Measurements from ENCODE around the gene KRTAP19-7. TPM values are rescaled to one million over a fixed set of nuclear protein-coding genes. Genes with fewer than 3 reads are reported as not detected.

Gene KRTAP19-7
- total RNA-seq, 1 donor from 2014 or later, result not detected

Other genes starting within 250 kb of the KRTAP19-7 start
- not detected for gene KRTAP26-1, start 241.0 kb downstream of the KRTAP19-7 start, total RNA-seq
- not detected for gene KRTAP27-1, start 223.6 kb downstream of the KRTAP19-7 start, total RNA-seq
- gene KRTAP23-1, start 212.7 kb downstream of the KRTAP19-7 start, total RNA-seq, result not detected
- gene KRTAP13-2, start 189.0 kb downstream of the KRTAP19-7 start, total RNA-seq, result not detected
- gene KRTAP13-1, start 165.3 kb downstream of the KRTAP19-7 start, total RNA-seq, result not detected
- gene KRTAP13-3, start 135.4 kb downstream of the KRTAP19-7 start, total RNA-seq, result not detected
- gene KRTAP13-4, start 131.1 kb downstream of the KRTAP19-7 start, total RNA-seq, result not detected
- gene KRTAP15-1, start 121.0 kb downstream of the KRTAP19-7 start, total RNA-seq, result not detected
- not detected for gene KRTAP19-1, start 80.9 kb downstream of the KRTAP19-7 start, total RNA-seq
- gene KRTAP19-2, start 73.9 kb downstream of the KRTAP19-7 start, total RNA-seq, result not detected
- gene KRTAP19-3, start 69.3 kb downstream of the KRTAP19-7 start, total RNA-seq, result not detected
- not detected for gene KRTAP19-4, start 64.1 kb downstream of the KRTAP19-7 start, total RNA-seq
- not detected for gene KRTAP19-5, start 59.2 kb downstream of the KRTAP19-7 start, total RNA-seq
- gene KRTAP19-6, start 19.4 kb downstream of the KRTAP19-7 start, total RNA-seq, result not detected
- gene KRTAP22-2, start 29.1 kb upstream of the KRTAP19-7 start, total RNA-seq, result not detected
- not detected for gene KRTAP6-3, start 31.1 kb upstream of the KRTAP19-7 start, total RNA-seq
- gene KRTAP6-2, start 37.6 kb upstream of the KRTAP19-7 start, total RNA-seq, result not detected
- not detected for gene KRTAP22-1, start 39.8 kb upstream of the KRTAP19-7 start, total RNA-seq
- not detected for gene KRTAP6-1, start 52.6 kb upstream of the KRTAP19-7 start, total RNA-seq
- not detected for gene KRTAP20-1, start 55.1 kb upstream of the KRTAP19-7 start, total RNA-seq
- gene KRTAP20-4, start 59.3 kb upstream of the KRTAP19-7 start, total RNA-seq, result not detected
- not detected for gene KRTAP20-2, start 73.9 kb upstream of the KRTAP19-7 start, total RNA-seq
- not detected for gene KRTAP20-3, start 81.5 kb upstream of the KRTAP19-7 start, total RNA-seq
- not detected for gene KRTAP21-3, start 157.5 kb upstream of the KRTAP19-7 start, total RNA-seq
- gene KRTAP21-2, start 185.9 kb upstream of the KRTAP19-7 start, total RNA-seq, result not detected
- not detected for gene KRTAP21-1, start 194.1 kb upstream of the KRTAP19-7 start, total RNA-seq